HG02798 (cell line): ENCODE data around the gene TMEM255B.

ENCODE experiments used
- ATAC-seq: cut with Tn5 transposase; IDR thresholded peaks from one replicate; pipeline ENCODE4 v1.9.1; 2021; ENCODE audit warnings: mild to moderate bottlenecking; ENCODE audit not compliant: unreplicated experiment, poor library complexity

The TMEM255B gene

GRCh38 chr13:113798200-113798811 is 39.3 kb downstream of the TMEM255B start:
- no peak for ATAC-seq

GRCh38 chr13:113800576-113800926 is 41.5 kb downstream of the TMEM255B start:
- ATAC-seq: no peak

GRCh38 chr13:113801289-113801961 is 42.4 kb downstream of the TMEM255B start:
- ATAC-seq: no peak

- ATAC-seq: no peak
These were observed 43.1 kb downstream of the TMEM255B start for GRCh38 chr13:113802090-113802531.

- ATAC-seq: no peak
These were observed 43.7 kb downstream of the TMEM255B start for GRCh38 chr13:113802761-113803160.

- ATAC-seq: no peak
These were observed 44.5 kb downstream of the TMEM255B start for GRCh38 chr13:113803409-113804016.

- no peak for ATAC-seq
These were observed 45.1 kb downstream of the TMEM255B start for GRCh38 chr13:113804017-113804702.

GRCh38 chr13:113804703-113805430 is 45.8 kb downstream of the TMEM255B start:
- ATAC-seq: no peak

- no peak for ATAC-seq
These were observed 46.5 kb downstream of the TMEM255B start for GRCh38 chr13:113805431-113806103.

GRCh38 chr13:113806104-113806471 is 47.1 kb downstream of the TMEM255B start:
- no peak for ATAC-seq

GRCh38 chr13:113806526-113806925 is 47.5 kb downstream of the TMEM255B start:
- ATAC-seq: no peak

- ATAC-seq: no peak
These were observed 49.2 kb downstream of the TMEM255B start for GRCh38 chr13:113808058-113808834.

- ATAC-seq: no peak
These were observed 50.9 kb downstream of the TMEM255B start for GRCh38 chr13:113809934-113810333.

- no peak for ATAC-seq
These were observed 51.6 kb downstream of the TMEM255B start for GRCh38 chr13:113810640-113811039.

- no peak for ATAC-seq
These were observed 52.3 kb downstream of the TMEM255B start for GRCh38 chr13:113811081-113811928.

GRCh38 chr13:113812178-113813040 is 53.4 kb downstream of the TMEM255B start:
- no peak for ATAC-seq

GRCh38 chr13:113813070-113813748 is 54.2 kb downstream of the TMEM255B start:
- no peak for ATAC-seq
